Liver (tissue), 9 donors: ENCODE results near the gene MBLAC1. TPM values are rescaled to one million over a fixed set of nuclear protein-coding genes. Genes with fewer than 3 reads are reported as not detected.

Source experiments
- DNase-seq: peaks from one replicate; pipeline ENCODE4 v3.0.0-alpha.2; 2017; ENCODE audit warnings: low spot score
- H3K27ac ChIP-seq, 2 donors: one replicate each; pipeline ENCODE4 v1.7.0; 2013; ENCODE audit warnings: inconsistent platforms in 2 of 2, low read length in 2 of 2, control low read depth in 1 of 2, low read depth in 1 of 2, mild to moderate bottlenecking in 1 of 2
- H3K27me3 ChIP-seq, 4 donors: one replicate each; pipeline versions ENCODE4 v1.6.1 to v1.7.0; 2013; ENCODE audit warnings: low read length in 3 of 4, inconsistent platforms in 1 of 4, mild to moderate bottlenecking in 1 of 4, moderate library complexity in 1 of 4; ENCODE audit not compliant: control insufficient read depth in 4 of 4, insufficient read depth in 4 of 4
- H3K36me3 ChIP-seq, 4 donors: one replicate each; pipeline versions ENCODE4 v1.6.1 to v1.7.0; 2013; ENCODE audit warnings: low read length in 3 of 4, mild to moderate bottlenecking in 3 of 4, low read depth in 1 of 4, moderate library complexity in 1 of 4; ENCODE audit not compliant: control insufficient read depth in 4 of 4, insufficient read depth in 3 of 4
- H3K4me1 ChIP-seq, 4 donors: one replicate each; pipeline versions ENCODE4 v1.6.1 to v1.7.0; 2013; ENCODE audit warnings: low read length in 3 of 4, mild to moderate bottlenecking in 3 of 4, moderate library complexity in 1 of 4; ENCODE audit not compliant: control insufficient read depth in 4 of 4, insufficient read depth in 4 of 4
- H3K4me3 ChIP-seq, 3 donors: one replicate each; pipeline versions ENCODE4 v1.6.1 to v1.7.0; 2013; ENCODE audit warnings: low read length in 3 of 3, control low read depth in 1 of 3, low read depth in 1 of 3, mild to moderate bottlenecking in 1 of 3
- H3K9ac ChIP-seq, 2 donors: one replicate each; pipeline ENCODE4 v1.7.0; 2013; ENCODE audit warnings: low read length in 2 of 2, mild to moderate bottlenecking in 2 of 2, moderate library complexity in 2 of 2, control low read depth in 1 of 2, low read depth in 1 of 2
- H3K9me3 ChIP-seq, 4 donors: one replicate each; pipeline versions ENCODE4 v1.6.1 to v1.7.0; 2013; ENCODE audit warnings: low read length in 3 of 4; ENCODE audit not compliant: control insufficient read depth in 4 of 4
- EGR1 ChIP-seq, 2 donors: IDR thresholded peaks; 2 replicates each; pipeline ENCODE4 v1.6.1; 2016 to 2018; ENCODE audit warnings: antibody characterized with exemption in 2 of 2, low read depth in 2 of 2
- FOXA1 ChIP-seq: IDR thresholded peaks from 2 replicates; pipeline ENCODE4 v1.6.1; 2016; ENCODE audit warnings: antibody characterized with exemption
- GABPA ChIP-seq, 2 donors: IDR thresholded peaks in 1 of 2; conservative IDR thresholded peaks in 1 of 2; 2 replicates each; pipeline ENCODE4 v1.6.1; 2016; ENCODE audit warnings: antibody characterized with exemption in 2 of 2, mild to moderate bottlenecking in 1 of 2, moderate library complexity in 1 of 2
- HNF4A ChIP-seq, 2 donors: conservative IDR thresholded peaks; 2 replicates each; pipeline ENCODE4 v1.6.1; 2016; ENCODE audit warnings: antibody characterized with exemption in 2 of 2, mild to moderate bottlenecking in 2 of 2
- HNF4G ChIP-seq: IDR thresholded peaks from 2 replicates; pipeline ENCODE4 v1.6.1; 2016; ENCODE audit warnings: antibody characterized with exemption
- RAD21 ChIP-seq, 2 donors: IDR thresholded peaks; 2 replicates each; pipeline ENCODE4 v1.6.1; 2016; ENCODE audit warnings: antibody characterized with exemption in 2 of 2, mild to moderate bottlenecking in 2 of 2
- RXRA ChIP-seq, 2 donors: IDR thresholded peaks; 2 replicates each; pipeline ENCODE4 v1.6.1; 2017 to 2018; ENCODE audit warnings: antibody characterized with exemption in 2 of 2, mild to moderate bottlenecking in 1 of 2
- SP1 ChIP-seq: IDR thresholded peaks from 2 replicates; pipeline ENCODE4 v1.6.1; 2018; ENCODE audit warnings: antibody characterized with exemption, mild to moderate bottlenecking
- TAF1 ChIP-seq: conservative IDR thresholded peaks from 2 replicates; pipeline ENCODE4 v1.6.1; 2016; ENCODE audit warnings: antibody characterized with exemption, mild to moderate bottlenecking
- YY1 ChIP-seq: IDR thresholded peaks from 2 replicates; pipeline ENCODE4 v1.6.1; 2016; ENCODE audit warnings: antibody characterized with exemption, mild to moderate bottlenecking
- WGBS: extraction: QIAGEN DNeasy Blood & Tissue Kit; methylation state at CpG from one replicate; pipeline ENCODE4 v1.1.7; 2013; 5-methylcytosine and 5-hydroxymethylcytosine counted together
- polyA plus RNA-seq, 2 donors: library from polyadenylated mRNA; stranded (reverse) in 1 of 2; unstranded in 1 of 2; fragments of 200-250 nt in 1 of 2; fragments of >200 nt in 1 of 2; fragmentation: Nextera tagmentation in 1 of 2; extraction: Ambion mirVana in 1 of 2; gene quantifications; one replicate each; pipeline versions ENCODE4 v1.2.1 to v1.2.3, GENCODE V29; 2013 to 2015
- total RNA-seq, 2 donors: library from RNA; depleted of rRNA; stranded (reverse); fragments of >200 nt; gene quantifications; one replicate each; pipeline ENCODE4 v1.2.3, GENCODE V29; 2014
- TF ChIP-seq, protein P1 (sequence below): IDR thresholded peaks from 2 replicates; pipeline ENCODE4 v1.6.1; 2016; ENCODE audit warnings: antibody characterized with exemption
- TF ChIP-seq, protein P2 (sequence below): fragments of 150-350 bp; IDR thresholded peaks from 2 replicates; pipeline ENCODE4 v1.5.1; 2017; ENCODE audit warnings: improper control_type of control experiment, low read depth, low read length; ENCODE audit not compliant: missing input control
- TF ChIP-seq, protein P3 (sequence below): IDR thresholded peaks from 2 replicates; pipeline ENCODE4 v1.6.1; 2016; ENCODE audit warnings: antibody characterized with exemption, mild to moderate bottlenecking
- donor health status: healthy.
- donor health status: healthy.
- donor health status: healthy.
- donor health status: healthy.
- donor health status: healthy.

The MBLAC1 gene
- total and polyA plus RNA-seq, 4 donors = 1.0 to 1.4 (median 1.3) TPM

DNA sequence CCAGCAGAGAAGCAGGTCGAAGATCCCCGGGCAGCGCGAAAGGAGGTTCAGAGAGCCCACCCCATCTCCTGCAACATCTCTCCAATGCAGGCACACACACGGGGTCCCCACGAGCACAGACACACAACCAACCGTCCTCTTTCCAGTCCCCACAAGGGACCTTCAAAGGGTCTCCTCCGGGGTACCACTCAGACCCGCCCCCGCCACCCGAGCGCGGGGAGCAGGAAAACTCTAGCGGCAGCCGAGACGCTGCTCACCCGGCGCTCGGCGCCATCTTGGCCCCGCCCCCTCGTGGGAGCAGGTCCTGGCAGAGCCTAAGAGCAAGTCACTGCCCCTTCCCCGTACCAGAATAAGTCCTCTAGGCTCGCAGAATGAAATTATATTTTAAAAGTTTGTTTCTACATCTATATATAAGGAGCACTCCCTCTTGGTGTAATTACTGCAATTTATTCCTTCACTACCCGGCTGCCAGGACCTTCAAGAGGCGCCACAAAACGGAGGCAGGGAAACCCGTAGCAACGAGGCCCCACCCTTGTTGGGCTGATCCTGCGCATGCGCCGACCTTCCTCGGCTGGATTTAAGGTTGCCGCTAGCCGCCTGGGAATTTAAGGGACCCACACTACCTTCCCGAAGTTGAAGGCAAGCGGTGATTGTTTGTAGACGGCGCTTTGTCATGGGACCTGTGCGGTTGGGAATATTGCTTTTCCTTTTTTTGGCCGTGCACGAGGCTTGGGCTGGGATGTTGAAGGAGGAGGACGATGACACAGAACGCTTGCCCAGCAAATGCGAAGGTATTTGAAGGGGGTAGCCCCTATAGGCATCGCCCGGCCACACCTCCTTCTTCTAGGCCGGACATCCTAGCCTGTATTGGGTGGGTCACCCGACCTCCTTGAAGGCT is 7.4 kb upstream of the MBLAC1 start, which contains the start of the genes CNPY4 and TAF6:
Gene CNPY4 (plus strand): TSS at position 563 of the 898 bp plus-strand sequence. CDS start 111 bp downstream, at position 674.
Gene TAF6 (minus strand): TSS at position 287 of the 898 bp plus-strand sequence. CDS start 5,149 bp downstream, outside the sequence.
- H3K27ac ChIP-seq = peak within 1 kb of the TSS; percentile 60 to 86
- H3K4me1 ChIP-seq = peaks cover 3 to 26% (median 19%) of the 10 kb centered on the region in 4 donors
- H3K36me3 ChIP-seq = no peaks in the 10 kb centered on the region
- H3K9ac ChIP-seq = peak within 1 kb of the TSS; percentile 53 to 81
- H3K9me3 ChIP-seq = no peaks in the 10 kb centered on the region
- peak; percentile 94 for DNase-seq
- WGBS = under 1% methylated on average over 49 of the region's 49 CpGs
- TF ChIP-seq TAF1 (peak; percentile 98), GABPA (IDR thresholded peaks at IDR 0.05 in 1 of 2, conservative IDR thresholded peaks at IDR 0.05 in 1 of 2) (peak in 1 of 2 donors; percentile 56), YY1 (peak; percentile 99), EGR1 (IDR thresholded peaks at IDR 0.05; ENCODE audit: low read depth in 2 of 2) (peak in 1 of 2 donors; percentile 54), RAD21 (IDR thresholded peaks at IDR 0.05) (no peak), SP1 (peak; percentile 41)
- TF ChIP-seq, protein P1, sequence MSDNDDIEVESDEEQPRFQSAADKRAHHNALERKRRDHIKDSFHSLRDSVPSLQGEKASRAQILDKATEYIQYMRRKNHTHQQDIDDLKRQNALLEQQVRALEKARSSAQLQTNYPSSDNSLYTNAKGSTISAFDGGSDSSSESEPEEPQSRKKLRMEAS = peak; percentile 78
- TF ChIP-seq, protein P2, sequence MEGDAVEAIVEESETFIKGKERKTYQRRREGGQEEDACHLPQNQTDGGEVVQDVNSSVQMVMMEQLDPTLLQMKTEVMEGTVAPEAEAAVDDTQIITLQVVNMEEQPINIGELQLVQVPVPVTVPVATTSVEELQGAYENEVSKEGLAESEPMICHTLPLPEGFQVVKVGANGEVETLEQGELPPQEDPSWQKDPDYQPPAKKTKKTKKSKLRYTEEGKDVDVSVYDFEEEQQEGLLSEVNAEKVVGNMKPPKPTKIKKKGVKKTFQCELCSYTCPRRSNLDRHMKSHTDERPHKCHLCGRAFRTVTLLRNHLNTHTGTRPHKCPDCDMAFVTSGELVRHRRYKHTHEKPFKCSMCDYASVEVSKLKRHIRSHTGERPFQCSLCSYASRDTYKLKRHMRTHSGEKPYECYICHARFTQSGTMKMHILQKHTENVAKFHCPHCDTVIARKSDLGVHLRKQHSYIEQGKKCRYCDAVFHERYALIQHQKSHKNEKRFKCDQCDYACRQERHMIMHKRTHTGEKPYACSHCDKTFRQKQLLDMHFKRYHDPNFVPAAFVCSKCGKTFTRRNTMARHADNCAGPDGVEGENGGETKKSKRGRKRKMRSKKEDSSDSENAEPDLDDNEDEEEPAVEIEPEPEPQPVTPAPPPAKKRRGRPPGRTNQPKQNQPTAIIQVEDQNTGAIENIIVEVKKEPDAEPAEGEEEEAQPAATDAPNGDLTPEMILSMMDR = no peak
- TF ChIP-seq, protein P3, sequence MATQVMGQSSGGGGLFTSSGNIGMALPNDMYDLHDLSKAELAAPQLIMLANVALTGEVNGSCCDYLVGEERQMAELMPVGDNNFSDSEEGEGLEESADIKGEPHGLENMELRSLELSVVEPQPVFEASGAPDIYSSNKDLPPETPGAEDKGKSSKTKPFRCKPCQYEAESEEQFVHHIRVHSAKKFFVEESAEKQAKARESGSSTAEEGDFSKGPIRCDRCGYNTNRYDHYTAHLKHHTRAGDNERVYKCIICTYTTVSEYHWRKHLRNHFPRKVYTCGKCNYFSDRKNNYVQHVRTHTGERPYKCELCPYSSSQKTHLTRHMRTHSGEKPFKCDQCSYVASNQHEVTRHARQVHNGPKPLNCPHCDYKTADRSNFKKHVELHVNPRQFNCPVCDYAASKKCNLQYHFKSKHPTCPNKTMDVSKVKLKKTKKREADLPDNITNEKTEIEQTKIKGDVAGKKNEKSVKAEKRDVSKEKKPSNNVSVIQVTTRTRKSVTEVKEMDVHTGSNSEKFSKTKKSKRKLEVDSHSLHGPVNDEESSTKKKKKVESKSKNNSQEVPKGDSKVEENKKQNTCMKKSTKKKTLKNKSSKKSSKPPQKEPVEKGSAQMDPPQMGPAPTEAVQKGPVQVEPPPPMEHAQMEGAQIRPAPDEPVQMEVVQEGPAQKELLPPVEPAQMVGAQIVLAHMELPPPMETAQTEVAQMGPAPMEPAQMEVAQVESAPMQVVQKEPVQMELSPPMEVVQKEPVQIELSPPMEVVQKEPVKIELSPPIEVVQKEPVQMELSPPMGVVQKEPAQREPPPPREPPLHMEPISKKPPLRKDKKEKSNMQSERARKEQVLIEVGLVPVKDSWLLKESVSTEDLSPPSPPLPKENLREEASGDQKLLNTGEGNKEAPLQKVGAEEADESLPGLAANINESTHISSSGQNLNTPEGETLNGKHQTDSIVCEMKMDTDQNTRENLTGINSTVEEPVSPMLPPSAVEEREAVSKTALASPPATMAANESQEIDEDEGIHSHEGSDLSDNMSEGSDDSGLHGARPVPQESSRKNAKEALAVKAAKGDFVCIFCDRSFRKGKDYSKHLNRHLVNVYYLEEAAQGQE = peak; percentile 82
- no peaks in the 10 kb centered on the region for H3K27me3 ChIP-seq
- H3K4me3 ChIP-seq = peak within 1 kb of the TSS; percentile 77 to 99 (median 95)

DNA sequence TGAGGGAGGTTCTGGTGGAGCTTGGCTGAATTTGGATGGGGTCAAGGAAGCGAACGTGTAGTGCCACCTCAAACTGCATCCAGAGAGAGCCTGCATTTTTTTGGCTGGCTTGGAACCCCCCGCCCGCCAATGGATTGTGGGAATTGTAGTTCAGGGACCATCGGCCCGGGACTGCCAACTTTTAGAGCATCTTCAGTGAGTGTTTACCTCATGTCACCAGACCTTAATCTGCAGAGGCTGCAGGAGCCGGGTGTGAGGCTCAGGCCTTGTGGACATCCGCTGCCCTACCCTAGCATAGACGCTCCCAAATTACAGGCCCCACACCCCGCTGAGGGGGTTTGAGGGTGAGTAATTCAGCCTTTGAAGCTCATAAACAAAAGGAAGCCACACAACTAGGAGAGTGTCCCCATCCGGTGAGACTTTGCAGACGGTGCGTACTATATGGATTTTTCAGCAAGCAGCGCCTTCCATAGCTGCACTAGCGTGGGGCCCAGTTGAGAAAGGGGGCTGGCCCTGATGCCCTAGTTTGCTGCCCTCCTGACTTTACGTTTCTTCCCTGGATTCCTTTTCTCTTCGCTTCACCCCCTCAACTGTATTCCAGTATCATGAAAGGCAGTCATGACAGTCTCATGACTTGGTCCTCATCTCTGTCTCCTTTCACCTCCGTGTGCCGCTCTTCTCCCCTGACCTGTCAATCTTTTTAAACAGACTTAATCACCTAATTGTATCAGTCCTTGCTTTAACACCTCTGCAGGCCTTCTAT is 6.6 kb upstream of the MBLAC1 start:
- no peaks in the 10 kb centered on the region for H3K9me3 ChIP-seq
- no peak for TF ChIP-seq HNF4A (conservative IDR thresholded peaks at IDR 0.05)
- no peak for TF ChIP-seq EGR1 (IDR thresholded peaks at IDR 0.05; ENCODE audit: low read depth in 2 of 2)
- TF ChIP-seq, protein P3 = no peak
- no peak for TF ChIP-seq SP1
- no peak for TF ChIP-seq TAF1
- no peak for TF ChIP-seq FOXA1
- no peak for TF ChIP-seq HNF4G
- TF ChIP-seq RXRA (IDR thresholded peaks at IDR 0.05) = no peak
- peak overlapping the region; percentile 47 to 83 (median 48) for H3K4me3 ChIP-seq
- no peaks in the 10 kb centered on the region for H3K36me3 ChIP-seq
- H3K9ac ChIP-seq = no peak overlapping the region
- peak; percentile 68 for DNase-seq
- 29% methylated on average over 19 of the region's 19 CpGs for WGBS
- H3K27ac ChIP-seq = peak overlapping the region; percentile 60 to 86
- peaks cover 3 to 26% (median 21%) of the 10 kb centered on the region in 4 donors for H3K4me1 ChIP-seq
- H3K27me3 ChIP-seq = no peaks in the 10 kb centered on the region
